Measurements from ENCODE around the gene DTX3L. TPM values are rescaled to one million over a fixed set of nuclear protein-coding genes. Genes with fewer than 3 reads are reported as not detected.

Gene DTX3L
- total and polyA plus RNA-seq, 7 donors = 3.1 to 26.6 (median 11.5) TPM

- Histone ChIP-seq H3K27me3 (ENCODE audit: insufficient read depth in 3 of 3, low read length in 2 of 3) (no peaks in the 10 kb centered on the region), H3K36me3 (ENCODE audit: insufficient read depth in 1 of 2, low read depth in 1 of 2) (peaks cover 0 to 13% of the 10 kb centered on the region in 2 donors), H3K4me1 (peaks cover 15% of the 10 kb centered on the region), H3K4me3 (no peak overlapping the region), H3K9me3 (peaks cover under 1% of the 10 kb centered on the region), H3K27ac (no peak overlapping the region)
- 52 to 68% (median 67%) methylated on average over 8 of the region's 8 CpGs for WGBS, 3 donors
- ATAC-seq (no peak), DNase-seq (no peak)
- intact Hi-C loops (cut with DNase I) = no loop called here
- no peak for TF ChIP-seq CTCF (IDR thresholded peaks at IDR 0.05)
Observed at GRCh38 chr3:122576174-122576940, 12.2 kb downstream of the DTX3L start.

GRCh38 chr3:122577409-122578031, 13.4 kb downstream of the DTX3L start, which contains the start of gene PARP15:
TSS of gene PARP15 (plus strand) at chr3:122577650. CDS start at chr3:122577668, 18 bp downstream.
- peaks cover 13% of the 10 kb centered on the region for H3K9me3 ChIP-seq
- H3K36me3 ChIP-seq (ENCODE audit: insufficient read depth in 1 of 2, low read depth in 1 of 2) = peaks cover 0 to 2% of the 10 kb centered on the region in 2 donors
- intact Hi-C loops (cut with DNase I) = no loop called here
- no peak within 1 kb of the TSS for H3K27ac ChIP-seq
- peak within 1 kb of the TSS; percentile 64 for H3K4me3 ChIP-seq
- no peaks in the 10 kb centered on the region for H3K27me3 ChIP-seq (ENCODE audit: insufficient read depth in 3 of 3, low read length in 2 of 3)
- no peak for TF ChIP-seq CTCF (IDR thresholded peaks at IDR 0.05)
- peak; percentile 33 to 61 (median 55) for ATAC-seq
- H3K4me1 ChIP-seq = peaks cover 15% of the 10 kb centered on the region
- peak; percentile 15 to 49 for DNase-seq
- WGBS, 3 donors = 9 to 13% (median 11%) methylated on average over 29 to 40 of the region's 40 CpGs

GRCh38 chr3:122578069-122578740, 14.1 kb downstream of the DTX3L start:
- peaks cover 13% of the 10 kb centered on the region for H3K9me3 ChIP-seq
- H3K36me3 ChIP-seq (ENCODE audit: insufficient read depth in 1 of 2, low read depth in 1 of 2) = no peaks in the 10 kb centered on the region
- H3K4me3 ChIP-seq = peak overlapping the region; percentile 64
- no peak for DNase-seq
- 14 to 33% (median 30%) methylated on average over 5 of the region's 5 CpGs for whole genome bisulfite sequencing, 3 donors
- H3K27me3 ChIP-seq (ENCODE audit: insufficient read depth in 3 of 3, low read length in 2 of 3) = no peaks in the 10 kb centered on the region
- peaks cover 12% of the 10 kb centered on the region for H3K4me1 ChIP-seq
- intact Hi-C loops (cut with DNase I) = no loop called here
- no peak for TF ChIP-seq CTCF (IDR thresholded peaks at IDR 0.05)
- ATAC-seq = peak in 3 of 4 donors; percentile 32 to 77 (median 46)
- H3K27ac ChIP-seq = no peak overlapping the region

- 59 to 90% (median 70%) methylated on average over 3 of the region's 3 CpGs for WGBS, 3 donors
Observed at GRCh38 chr3:122580470-122580869, 16.3 kb downstream of the DTX3L start.

More at GRCh38 chr3:122580470-122580869, 16.3 kb downstream of the DTX3L start:
- intact Hi-C loops (cut with DNase I) = no loop called here
- no peak for DNase-seq
- Histone ChIP-seq H3K4me1 (peaks cover 10% of the 10 kb centered on the region), H3K9me3 (peaks cover 13% of the 10 kb centered on the region), H3K36me3 (ENCODE audit: insufficient read depth in 1 of 2, low read depth in 1 of 2) (no peaks in the 10 kb centered on the region), H3K27ac (no peak overlapping the region), H3K27me3 (ENCODE audit: insufficient read depth in 3 of 3, low read length in 2 of 3) (no peaks in the 10 kb centered on the region), H3K4me3 (no peak overlapping the region)
- no peak for TF ChIP-seq CTCF (IDR thresholded peaks at IDR 0.05)
- no peak for ATAC-seq

Data from psoas muscle (tissue), 8 donors.